ENCODE results near the gene GNB1. TPM values are rescaled to one million over a fixed set of nuclear protein-coding genes. Genes with fewer than 3 reads are reported as not detected.

The GNB1 gene
- total and polyA plus RNA-seq, 9 of the 15 experiments (the other 6 are each of a cell fraction or from before 2014, with no cell fraction given) = 34.3 to 388 (median 114) TPM

GRCh38 chr1:1906185-1907097 lies 15.6 kb upstream of the GNB1 start (continued):
- peak; percentile 94 for TF ChIP-seq REST (IDR thresholded peaks at IDR 0.05; ENCODE audit: borderline replicate concordance)
- no peak for TF ChIP-seq REST (CRISPR knock-in tag; IDR thresholded peaks at IDR 0.05; ENCODE audit: low read depth)
- no peak for TF ChIP-seq TAF1 (IDR thresholded peaks at IDR 0.05; ENCODE audit: control insufficient read depth, extremely low read depth, insufficient read depth, low read length, severe bottlenecking)
- 0 out of 2 replicates have a peak, but pooled peaks have one; percentile 83 for TF ChIP-seq NBN (IDR thresholded peaks at IDR 0.05; ENCODE audit: low read depth)
- no peak for TF ChIP-seq SETDB1 (IDR thresholded peaks at IDR 0.05; ENCODE audit: low read length)
- TF ChIP-seq PKNOX1 (IDR thresholded peaks at IDR 0.05) = peak; percentile 85
- no peak for TF ChIP-seq HNRNPH1 (optimal IDR thresholded peaks at IDR 0.05; ENCODE audit: low read depth, low read length)
- TF ChIP-seq SMAD1 (IDR thresholded peaks at IDR 0.05; ENCODE audit: low read depth, low read length, partially characterized antibody) = no peak
- no peak for TF ChIP-seq ATF2 (CRISPR knock-in tag; IDR thresholded peaks at IDR 0.05)
- TF ChIP-seq RHOXF2B (CRISPR knock-in tag; conservative IDR thresholded peaks at IDR 0.05) = no peak
- no peak for TF ChIP-seq ZNF436 (CRISPR knock-in tag; IDR thresholded peaks at IDR 0.05)
- TF ChIP-seq GATAD2A (IDR thresholded peaks at IDR 0.05) = peak; percentile 39; the same call in 1 of the 2 replicates
- peak; percentile 42 for TF ChIP-seq HMGN3 (IDR thresholded peaks at IDR 0.05; ENCODE audit: borderline replicate concordance, extremely low read depth, insufficient read length, low read depth, low read length)
- TF ChIP-seq ESRRA (IDR thresholded peaks at IDR 0.05; ENCODE audit: borderline replicate concordance, low read depth) = peak; percentile 97
- TF ChIP-seq FOXM1 (IDR thresholded peaks at IDR 0.05; ENCODE audit: low read depth) = no peak
- TF ChIP-seq FOXM1 (CRISPR knock-in tag; IDR thresholded peaks at IDR 0.05; ENCODE audit: low read depth) = no peak
- no peak for TF ChIP-seq FOXJ2 (tag; IDR thresholded peaks at IDR 0.05)
- TF ChIP-seq HEY1 (CRISPR knock-in tag; IDR thresholded peaks at IDR 0.05; ENCODE audit: borderline replicate concordance) = no peak
